ENCODE results near the gene PRR30. TPM values are rescaled to one million over a fixed set of nuclear protein-coding genes. Genes with fewer than 3 reads are reported as not detected.
A peak's percentile ranks its signal among the peaks of the same experiment; 100 is the strongest.

Gene PRR30
- polyA plus RNA-seq, 1 of the 3 experiments (the other 2 are of a cell fraction): not detected

GRCh38 chr2:27118525-27119329, 20.5 kb downstream of the PRR30 start, which contains the start of gene CGREF1:
TSS of gene CGREF1 (minus strand) at chr2:27119128. CDS start at chr2:27104366, 14,762 bp downstream.
- peak; percentile 95 for DNase-seq
- peaks cover 3% of the 10 kb centered on the region for H3F3A ChIP-seq (replicated peaks; ENCODE audit: insufficient read depth)
- H3K79me2 ChIP-seq (ENCODE audit: insufficient read depth): no peaks in the 10 kb centered on the region
- peak within 1 kb of the TSS; percentile 59; the same call in 1 of the 2 replicates for H2AFZ ChIP-seq (ENCODE audit: low read depth)
- H3K4me1 ChIP-seq (ENCODE audit: control insufficient read depth in 1 of 2, insufficient read depth in 2 of 2, low read depth in 1 of 2, low read length in 1 of 2): peaks cover 0 to 15% of the 10 kb centered on the region in 2 experiments; a peak in 1 of 4 replicates
- no peaks in the 10 kb centered on the region for H3K36me3 ChIP-seq (replicated peaks in 1 of 2; ENCODE audit: control insufficient read depth in 1 of 2, insufficient read depth in 2 of 2, low read length in 1 of 2)
- H3K4me2 ChIP-seq: peak within 1 kb of the TSS; percentile 80
- peak within 1 kb of the TSS; percentile 60 to 70 for H3K4me3 ChIP-seq (ENCODE audit: low read depth in 2 of 2, low read length in 1 of 2)
- peak within 1 kb of the TSS in 1 of 2 experiments; percentile 48; a peak in 1 of 4 replicates for H3K27ac ChIP-seq (ENCODE audit: low read depth in 2 of 2, low read length in 1 of 2)
- CTCF ChIA-PET: interaction anchor here (0.6 to 3.6 kb wide), 9 partner anchors 10 to 161 kb away, joined by 3 to 13 read pairs (median 4); no protein-coding TSS in a partner anchor
- H3K9ac ChIP-seq: no peak within 1 kb of the TSS
- no peaks in the 10 kb centered on the region for H3K27me3 ChIP-seq (ENCODE audit: insufficient read depth)
- no peaks in the 10 kb centered on the region for H3K9me2 ChIP-seq
- POLR2A ChIA-PET: interaction anchor here (0.5 to 0.9 kb wide), 6 partner anchors 13 to 1086 kb away, joined by 3 to 5 read pairs (median 3); no protein-coding TSS in a partner anchor
- TF ChIP-seq TCF12 (IDR thresholded peaks at IDR 0.05): no peak
- peak; percentile 76 for TF ChIP-seq NRF1 (IDR thresholded peaks at IDR 0.05; ENCODE audit: low read depth, low read length)
- TF ChIP-seq MXI1 (IDR thresholded peaks at IDR 0.05; ENCODE audit: low read depth, low read length): peak; percentile 91; the same call in 1 of the 2 replicates
- peak; percentile 45 for TF ChIP-seq CHD2 (IDR thresholded peaks at IDR 0.05; ENCODE audit: low read length, partially characterized antibody)
- WGBS (ENCODE audit: low lambda C conversion rate): 10% methylated on average over 46 of the region's 84 CpGs
- H3K9me3 ChIP-seq: no peaks in the 10 kb centered on the region
- no peaks in the 10 kb centered on the region for H4K20me1 ChIP-seq (ENCODE audit: insufficient read depth)

GRCh38 chr2:27117995-27118524, 21.1 kb downstream of the PRR30 start:
- WGBS (ENCODE audit: low lambda C conversion rate): 43% methylated on average over 14 of the region's 14 CpGs
- Histone ChIP-seq H3K36me3 (replicated peaks in 1 of 2; ENCODE audit: control insufficient read depth in 1 of 2, insufficient read depth in 2 of 2, low read length in 1 of 2) (no peaks in the 10 kb centered on the region), H3K9me2 (no peaks in the 10 kb centered on the region), H3K4me3 (ENCODE audit: low read depth in 2 of 2, low read length in 1 of 2) (peak overlapping the region; percentile 60 to 70), H3K9ac (no peak overlapping the region), H3F3A (replicated peaks; ENCODE audit: insufficient read depth) (peaks cover 3% of the 10 kb centered on the region), H3K27me3 (ENCODE audit: insufficient read depth) (no peaks in the 10 kb centered on the region), H3K79me2 (ENCODE audit: insufficient read depth) (no peaks in the 10 kb centered on the region), H3K9me3 (no peaks in the 10 kb centered on the region), H3K4me2 (peak overlapping the region; percentile 80), H4K20me1 (ENCODE audit: insufficient read depth) (no peaks in the 10 kb centered on the region), H2AFZ (ENCODE audit: low read depth) (peak overlapping the region; percentile 59; the same call in 1 of the 2 replicates), H3K27ac (ENCODE audit: low read depth in 2 of 2, low read length in 1 of 2) (peak overlapping the region in 1 of 2 experiments; percentile 48; a peak in 1 of 4 replicates), H3K4me1 (ENCODE audit: control insufficient read depth in 1 of 2, insufficient read depth in 2 of 2, low read depth in 1 of 2, low read length in 1 of 2) (peaks cover 0 to 12% of the 10 kb centered on the region in 2 experiments; a peak in 1 of 4 replicates)
- peak; percentile 52 for DNase-seq
- no peak for TF ChIP-seq FOXJ3 (CRISPR knock-in tag; IDR thresholded peaks at IDR 0.05)
- no peak for TF ChIP-seq CTCF (IDR thresholded peaks at IDR 0.05)
- no peak for TF ChIP-seq GABPA (IDR thresholded peaks at IDR 0.05; ENCODE audit: low read depth)
- no peak for TF ChIP-seq SMC3 (IDR thresholded peaks at IDR 0.05; ENCODE audit: low read depth, low read length)
- TF ChIP-seq SIN3A (IDR thresholded peaks at IDR 0.05; ENCODE audit: borderline replicate concordance, low read depth, low read length): no peak
- TF ChIP-seq JUND (IDR thresholded peaks at IDR 0.05): no peak
- TF ChIP-seq REST (IDR thresholded peaks at IDR 0.05; ENCODE audit: low read depth, low read length): no peak
- TF ChIP-seq EP300 (IDR thresholded peaks at IDR 0.05; ENCODE audit: borderline replicate concordance in 1 of 2, low read depth in 1 of 2, low read length in 1 of 2): no peak
- no peak for TF ChIP-seq MAX (IDR thresholded peaks at IDR 0.05; ENCODE audit: low read depth)
- TF ChIP-seq NFIC (IDR thresholded peaks at IDR 0.05; ENCODE audit: borderline replicate concordance): no peak
- TF ChIP-seq ELF1 (IDR thresholded peaks at IDR 0.05): no peak
- TF ChIP-seq ZBTB33 (IDR thresholded peaks at IDR 0.05; ENCODE audit: borderline replicate concordance, low read depth): no peak
- no peak for TF ChIP-seq RFX5 (IDR thresholded peaks at IDR 0.05; ENCODE audit: low read length)
- no peak for TF ChIP-seq MXI1 (IDR thresholded peaks at IDR 0.05; ENCODE audit: low read depth, low read length)
- TF ChIP-seq FOSL2 (IDR thresholded peaks at IDR 0.05; ENCODE audit: borderline replicate concordance, low read depth): no peak
- POLR2A ChIA-PET: interaction anchor here (0.5 to 0.9 kb wide), 5 partner anchors 13 to 1085 kb away, joined by 3 read pairs; no protein-coding TSS in a partner anchor
- CTCF ChIA-PET: interaction anchor here (0.8 to 3.6 kb wide), 8 partner anchors 16 to 162 kb away, joined by 3 to 13 read pairs (median 4); no protein-coding TSS in a partner anchor

All from SK-N-SH (cell line).